Anterior cingulate cortex (tissue), 58 donors: ENCODE results near the gene ALOX5.

Source experiments
- DNase-seq, 58 donors: peaks; one replicate each; lab custom pipeline; 2025; lab: John Stamatoyannopoulos, UW

The ALOX5 gene

GRCh38 chr10:45422207-45422865 is 48.3 kb downstream of the ALOX5 start:
- no peak for DNase-seq

DNA sequence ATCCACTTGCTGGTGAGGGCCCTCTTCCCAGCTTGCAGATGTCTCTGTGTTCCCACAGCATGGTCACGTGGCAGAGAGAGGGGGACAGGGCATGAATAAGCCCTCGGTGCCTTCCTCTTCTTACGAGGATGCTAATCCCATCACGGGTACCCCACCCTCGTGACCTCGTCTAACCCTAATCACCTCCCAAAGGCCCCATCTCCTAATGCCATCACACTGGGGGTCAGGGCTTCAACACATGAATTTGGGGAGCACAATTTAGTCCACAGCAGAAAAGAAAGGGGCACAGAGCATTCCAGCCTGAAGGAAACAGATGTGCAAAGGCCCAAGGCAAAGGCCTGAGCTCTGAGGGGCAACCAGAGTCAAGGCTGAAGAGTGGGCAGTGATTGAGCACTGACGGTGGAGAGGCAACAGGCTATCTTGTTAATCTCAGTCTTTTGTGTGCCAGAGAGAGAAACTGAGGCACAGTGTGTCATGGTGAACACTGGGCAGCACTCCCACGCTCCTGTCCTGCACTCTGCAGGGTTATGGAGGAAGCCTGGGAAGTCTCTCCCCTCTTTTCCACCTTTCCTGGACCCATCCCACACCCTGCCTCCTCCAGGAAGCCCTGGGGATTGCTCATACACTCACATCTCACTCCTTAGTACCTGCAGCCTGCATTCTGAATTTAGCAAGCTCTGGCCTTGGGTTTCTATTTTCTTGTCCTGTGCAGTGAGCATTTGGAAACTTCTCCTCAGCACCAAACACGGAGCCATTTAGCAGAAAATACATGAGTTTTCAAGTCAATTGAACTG is 49.0 kb downstream of the ALOX5 start:
- no peak for DNase-seq

DNA sequence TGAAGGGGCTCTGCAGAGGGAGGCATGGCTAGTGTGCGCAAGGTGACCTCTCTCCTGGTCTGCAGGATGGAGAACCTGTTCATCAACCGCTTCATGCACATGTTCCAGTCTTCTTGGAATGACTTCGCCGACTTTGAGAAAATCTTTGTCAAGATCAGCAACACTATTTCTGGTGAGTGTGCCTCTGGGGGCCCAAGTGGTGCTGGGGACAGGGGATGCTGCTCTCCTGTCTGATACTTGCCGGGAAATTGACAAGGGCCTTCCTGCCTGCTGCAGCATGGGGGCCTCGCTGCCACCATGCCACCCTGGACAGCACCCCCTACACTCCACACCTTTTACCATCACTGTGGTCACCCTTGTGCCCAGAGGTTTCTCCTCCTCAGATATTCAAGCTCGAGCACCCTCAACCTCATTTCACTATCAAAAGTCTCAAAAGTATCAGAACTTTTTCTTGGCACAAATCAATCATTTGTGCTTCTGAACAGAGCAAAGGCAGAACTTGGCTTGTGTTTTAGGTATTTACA is 50.0 kb downstream of the ALOX5 start:
- DNase-seq: no peak

- DNase-seq: peak in 1 of 58 donors; percentile 38
Measured at GRCh38 chr10:45424668-45425404, 50.8 kb downstream of the ALOX5 start.

- DNase-seq: no peak
Measured at GRCh38 chr10:45425621-45426563, 51.9 kb downstream of the ALOX5 start.

- DNase-seq: no peak
Measured at GRCh38 chr10:45427262-45427969, 53.4 kb downstream of the ALOX5 start.

DNA sequence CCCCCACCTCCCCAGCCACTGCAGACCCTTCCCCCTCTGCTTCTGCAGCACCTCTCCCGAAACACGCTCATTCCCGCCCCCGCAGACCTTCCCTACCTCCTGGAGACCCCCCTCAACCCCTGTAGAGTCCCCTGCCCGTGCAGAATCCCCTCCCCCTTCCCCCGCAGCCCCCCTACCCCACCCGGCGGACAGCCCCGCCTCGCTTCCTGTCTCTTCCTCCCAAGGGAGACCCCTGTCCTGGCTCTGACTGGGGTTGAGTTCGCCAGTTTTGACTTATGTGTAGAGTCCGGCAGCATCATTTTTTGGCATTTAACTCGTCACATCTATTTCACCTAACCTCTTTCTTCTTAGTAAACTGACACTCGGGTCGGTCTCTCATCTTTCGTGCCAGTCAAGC is 54.0 kb downstream of the ALOX5 start:
- no peak for DNase-seq

DNA sequence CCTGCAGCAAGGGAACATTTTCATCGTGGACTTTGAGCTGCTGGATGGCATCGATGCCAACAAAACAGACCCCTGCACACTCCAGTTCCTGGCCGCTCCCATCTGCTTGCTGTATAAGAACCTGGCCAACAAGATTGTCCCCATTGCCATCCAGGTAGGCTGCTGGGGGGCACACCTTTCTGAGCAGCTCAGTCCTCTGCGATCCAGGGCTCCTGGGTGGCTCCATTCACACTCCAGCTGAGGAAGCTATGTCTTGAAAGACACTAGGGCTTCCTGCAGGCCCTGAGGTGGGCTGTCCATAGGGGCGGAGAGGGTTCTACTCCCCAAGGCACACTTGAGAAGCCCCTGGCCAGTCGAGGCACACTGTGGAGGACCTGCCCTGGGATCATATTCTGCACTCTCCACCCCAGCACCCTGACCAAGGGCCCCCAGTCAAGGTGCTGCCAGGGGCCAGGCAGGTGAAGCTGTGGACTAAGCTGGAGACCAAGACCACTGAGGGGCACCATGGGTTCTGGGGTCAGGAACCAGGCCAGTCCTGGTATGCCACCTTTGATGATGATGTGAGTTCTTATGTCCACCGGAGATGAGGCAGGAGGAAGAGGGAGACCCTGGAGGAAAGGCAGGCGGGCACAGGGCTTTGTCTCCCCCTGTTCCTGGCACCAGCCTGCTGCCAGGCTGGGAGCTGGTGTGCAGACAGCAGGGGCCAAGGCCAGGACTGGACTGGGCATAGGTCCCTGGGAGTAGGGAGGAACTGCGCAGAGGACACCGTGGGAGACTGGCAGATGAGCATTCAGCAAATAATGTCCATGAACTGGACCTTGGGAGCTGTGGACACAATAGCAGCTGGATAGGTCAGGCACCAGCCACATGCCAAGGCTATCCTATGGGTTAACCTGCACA is 54.8 kb downstream of the ALOX5 start:
- DNase-seq: no peak

DNA sequence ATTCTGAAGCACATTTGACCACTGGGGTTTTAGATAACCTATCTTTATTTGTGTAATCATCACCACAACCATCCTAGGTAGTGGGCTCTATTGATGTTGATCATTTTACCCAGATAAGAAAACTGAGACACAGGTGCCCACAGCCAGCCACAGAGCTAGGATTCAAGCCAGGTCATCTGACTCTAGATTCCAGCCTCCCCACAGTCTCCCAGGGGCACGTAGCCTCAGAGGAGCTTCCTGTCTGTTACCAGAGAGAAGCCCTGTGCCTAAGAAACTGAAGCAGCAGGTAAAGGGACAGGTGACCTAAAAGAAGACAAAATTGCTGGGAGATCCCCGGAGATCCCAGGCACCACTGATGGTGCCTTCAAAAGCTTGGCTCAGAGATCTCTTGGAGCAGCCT is 55.8 kb downstream of the ALOX5 start:
- no peak for DNase-seq

- DNase-seq: no peak
Measured at GRCh38 chr10:45432113-45432512, 58.1 kb downstream of the ALOX5 start.

DNA sequence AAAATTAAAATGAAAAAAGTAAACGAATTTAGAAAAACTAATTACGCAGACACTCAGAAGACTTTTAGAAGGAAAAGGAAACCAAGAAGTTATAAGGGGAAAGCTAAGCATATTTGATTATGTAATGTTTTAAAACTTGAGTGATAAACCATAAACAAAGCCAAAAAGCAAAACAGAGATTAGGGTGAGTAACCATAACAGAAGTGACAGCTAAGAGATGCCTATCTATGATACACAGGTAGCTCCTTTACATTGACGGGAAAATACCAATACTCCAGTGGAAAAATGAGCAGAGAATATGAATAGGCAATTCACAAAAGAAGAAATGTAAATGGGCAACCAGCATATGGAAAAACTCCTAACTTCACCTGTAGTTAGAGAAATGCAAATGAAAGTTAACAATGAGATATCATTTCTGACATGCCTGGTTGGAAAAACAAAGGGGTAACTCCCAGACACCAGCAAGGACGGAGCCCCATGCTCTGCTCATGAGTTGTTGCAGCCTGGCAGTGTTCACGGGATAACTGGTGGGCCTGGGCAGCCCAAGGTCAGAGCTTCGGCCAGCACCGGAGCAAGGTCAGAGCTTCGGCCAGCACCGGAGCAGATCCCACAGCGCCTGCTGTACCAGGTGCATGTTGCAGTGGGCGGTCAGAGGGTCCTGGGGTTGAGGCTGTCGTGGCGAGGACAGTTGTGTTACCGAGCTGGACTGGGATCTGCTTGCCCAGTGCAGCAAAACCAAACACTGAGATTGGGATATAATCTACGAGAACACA is 58.9 kb downstream of the ALOX5 start:
- no peak for DNase-seq

DNA sequence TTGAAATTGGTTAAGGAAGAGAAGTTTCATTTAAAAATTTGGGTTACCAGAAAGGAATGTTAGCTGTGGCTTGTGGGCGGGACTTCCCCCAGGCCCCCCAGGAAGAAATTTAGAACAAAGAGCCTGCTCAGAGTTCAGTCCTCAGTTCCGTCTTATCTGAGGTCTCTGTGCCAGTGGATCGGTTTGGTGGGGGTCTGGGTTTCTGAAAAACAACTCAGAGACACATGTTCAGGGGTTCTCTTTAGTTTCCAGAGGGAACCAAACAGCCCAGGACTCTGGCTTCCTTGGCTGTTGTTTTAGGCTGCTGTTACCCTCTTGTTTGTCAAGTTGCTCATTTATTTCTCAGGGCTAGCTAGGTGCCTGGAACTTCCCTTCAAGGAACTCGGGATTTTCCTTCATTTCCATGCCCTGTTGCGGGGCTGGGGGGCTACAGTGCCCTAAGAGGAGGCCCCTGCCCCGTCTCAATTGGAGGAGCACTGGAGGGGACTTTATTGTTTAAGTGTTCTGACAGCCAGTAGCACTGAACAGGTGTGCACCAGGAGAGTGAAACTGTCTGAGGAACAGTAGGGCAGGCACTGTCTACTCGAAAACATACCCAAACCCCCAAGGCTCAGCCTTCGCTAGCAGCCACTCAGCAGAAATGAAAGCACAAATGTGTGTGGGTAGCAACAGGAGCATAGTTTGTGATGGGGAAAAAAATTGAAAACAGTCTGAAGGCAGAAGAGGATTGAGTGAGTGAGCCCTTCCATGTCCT is 59.9 kb downstream of the ALOX5 start:
- DNase-seq: no peak

DNA sequence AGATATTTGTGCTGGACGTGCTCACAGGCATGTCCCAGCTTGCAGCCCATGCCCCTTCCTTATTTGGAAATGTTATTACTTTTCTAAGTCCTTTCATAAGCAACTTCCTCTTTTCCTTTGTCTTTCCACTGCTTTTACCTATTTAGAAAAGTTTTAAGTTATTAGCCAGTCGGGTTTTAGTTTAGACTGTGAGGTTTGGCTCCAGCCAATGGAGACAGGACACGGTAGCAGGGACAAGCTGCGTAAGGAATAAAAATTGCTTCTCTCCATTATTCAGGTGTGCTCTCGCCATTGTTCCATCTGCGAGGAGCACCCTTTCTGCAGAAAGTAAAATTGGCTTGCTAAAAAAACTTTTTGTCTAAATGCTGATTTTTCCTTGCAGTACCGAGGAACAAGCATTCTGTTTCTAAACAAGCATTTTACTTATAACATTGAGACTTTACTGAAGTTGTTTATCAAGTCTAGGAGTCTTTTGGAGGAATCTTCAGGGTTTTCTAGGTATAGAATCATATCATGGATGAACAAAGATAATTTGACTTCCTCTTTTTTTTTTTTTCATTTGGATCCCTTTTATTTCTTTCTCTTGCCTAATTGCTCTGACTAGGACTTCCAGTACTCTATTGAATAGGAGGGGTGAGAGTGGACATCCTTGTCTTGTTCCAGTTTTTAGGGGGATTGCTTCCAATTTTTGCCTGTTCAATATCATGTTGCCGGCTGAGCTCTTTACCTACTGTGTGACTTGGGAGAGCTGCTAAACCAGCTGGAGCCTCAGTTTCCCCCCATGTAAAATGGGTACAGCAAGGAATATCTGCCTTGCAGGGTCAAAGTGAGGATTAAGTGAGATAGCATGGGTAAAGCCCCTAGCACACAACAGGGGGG is 63.8 kb downstream of the ALOX5 start:
- no peak for DNase-seq

- DNase-seq: no peak
Measured at GRCh38 chr10:45438466-45439090, 64.6 kb downstream of the ALOX5 start.

GRCh38 chr10:45439365-45439764 is 65.3 kb downstream of the ALOX5 start:
- DNase-seq: no peak
